Choroid plexus epithelial cell (primary cell): ENCODE data around the gene ENO3.

ENCODE experiments used
- DNase-seq: peaks from one replicate; pipeline ENCODE4 v3.0.0-alpha.2; 2010; ENCODE audit warnings: low read depth
- H3K4me3 ChIP-seq: 2 replicates; pipeline ENCODE4 v1.5.1; 2011; ENCODE audit warnings: low read depth, mild to moderate bottlenecking, control low read depth, low read length, moderate library complexity
- TF ChIP-seq, protein P1 (sequence below): conservative IDR thresholded peaks from 2 replicates; pipeline ENCODE4 v1.5.1; 2011; ENCODE audit warnings: low read depth, mild to moderate bottlenecking, control low read depth, inconsistent platforms, low read length, moderate library complexity

ENO3 gene

DNA sequence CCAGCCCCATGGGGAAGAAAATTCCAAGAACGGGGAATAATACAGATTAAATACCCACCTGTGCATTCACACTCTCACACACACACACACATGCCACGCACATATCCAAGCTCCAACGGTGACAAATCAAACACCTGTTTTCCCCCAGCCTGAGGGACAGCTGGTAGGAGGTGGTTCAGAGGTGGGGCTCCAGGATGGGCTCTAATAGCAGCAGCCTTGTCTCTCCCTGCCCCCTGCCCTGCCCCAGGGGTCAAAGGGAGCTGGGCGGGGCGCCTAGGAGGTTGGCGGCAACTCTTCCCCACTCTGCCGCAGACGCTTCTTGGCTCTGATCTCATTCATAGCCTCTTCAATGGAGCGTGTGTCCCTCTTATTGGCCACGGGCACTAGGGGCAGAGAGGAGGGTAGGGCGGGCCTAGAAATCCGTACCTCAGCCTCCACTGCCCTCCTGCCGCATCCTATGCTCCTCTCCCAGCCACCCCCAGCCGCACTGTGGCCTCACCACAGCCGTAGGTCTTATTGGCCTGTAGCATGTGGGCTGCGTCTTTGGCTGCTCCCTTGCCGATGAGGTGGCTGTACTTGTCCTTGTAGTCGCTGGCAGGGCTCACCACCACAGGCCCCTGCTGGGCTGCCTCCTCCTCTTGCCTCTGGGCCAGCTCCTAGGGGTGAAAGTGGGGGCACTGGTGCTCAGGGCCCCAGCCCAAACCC lies 8.5 kb downstream of the ENO3 start:
- TF ChIP-seq, protein P1, sequence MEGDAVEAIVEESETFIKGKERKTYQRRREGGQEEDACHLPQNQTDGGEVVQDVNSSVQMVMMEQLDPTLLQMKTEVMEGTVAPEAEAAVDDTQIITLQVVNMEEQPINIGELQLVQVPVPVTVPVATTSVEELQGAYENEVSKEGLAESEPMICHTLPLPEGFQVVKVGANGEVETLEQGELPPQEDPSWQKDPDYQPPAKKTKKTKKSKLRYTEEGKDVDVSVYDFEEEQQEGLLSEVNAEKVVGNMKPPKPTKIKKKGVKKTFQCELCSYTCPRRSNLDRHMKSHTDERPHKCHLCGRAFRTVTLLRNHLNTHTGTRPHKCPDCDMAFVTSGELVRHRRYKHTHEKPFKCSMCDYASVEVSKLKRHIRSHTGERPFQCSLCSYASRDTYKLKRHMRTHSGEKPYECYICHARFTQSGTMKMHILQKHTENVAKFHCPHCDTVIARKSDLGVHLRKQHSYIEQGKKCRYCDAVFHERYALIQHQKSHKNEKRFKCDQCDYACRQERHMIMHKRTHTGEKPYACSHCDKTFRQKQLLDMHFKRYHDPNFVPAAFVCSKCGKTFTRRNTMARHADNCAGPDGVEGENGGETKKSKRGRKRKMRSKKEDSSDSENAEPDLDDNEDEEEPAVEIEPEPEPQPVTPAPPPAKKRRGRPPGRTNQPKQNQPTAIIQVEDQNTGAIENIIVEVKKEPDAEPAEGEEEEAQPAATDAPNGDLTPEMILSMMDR: no peak
- DNase-seq: no peak
- no peak overlapping the region for H3K4me3 ChIP-seq

GRCh38 chr17:4960279-4960922 lies 9.5 kb downstream of the ENO3 start:
- TF ChIP-seq, protein P1: no peak
- no peak overlapping the region for H3K4me3 ChIP-seq
- no peak for DNase-seq

GRCh38 chr17:4965311-4965986 lies 14.5 kb downstream of the ENO3 start:
- H3K4me3 ChIP-seq: no peak overlapping the region
- TF ChIP-seq, protein P1: no peak
- no peak for DNase-seq

DNA sequence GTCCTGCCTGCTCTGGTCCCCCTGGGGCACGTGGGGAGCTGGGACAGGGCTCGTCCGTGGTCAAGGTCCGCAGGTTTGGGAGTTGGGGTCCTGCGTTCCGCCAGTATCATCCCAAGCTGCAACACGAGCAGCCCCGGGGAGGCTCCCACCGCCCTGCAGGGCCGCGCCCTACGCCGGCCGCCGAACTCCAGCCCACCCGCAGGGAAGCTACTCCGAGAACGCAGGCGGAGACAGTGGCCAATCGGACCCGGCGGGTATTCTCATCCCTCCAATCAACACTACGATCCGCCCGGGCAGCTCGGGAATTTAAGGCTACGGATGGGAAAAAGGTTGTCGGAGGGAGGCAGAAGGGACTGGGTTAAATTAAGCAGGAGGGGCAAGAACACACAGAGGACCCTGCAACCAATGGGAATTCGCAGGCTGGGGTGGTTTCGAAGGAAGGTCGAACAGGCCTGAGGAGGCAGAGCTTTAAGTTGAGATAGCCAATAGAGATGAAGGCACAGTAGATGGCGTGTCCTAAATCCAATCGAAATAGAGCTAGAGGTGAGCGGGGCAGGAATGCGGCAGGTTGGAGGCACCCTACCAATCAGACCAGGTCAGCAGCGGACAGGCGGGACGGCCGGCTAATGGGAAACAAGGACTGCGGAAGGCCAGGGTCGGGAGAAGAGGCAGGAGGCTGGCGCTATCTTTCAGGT lies 16.1 kb downstream of the ENO3 start:
- peak; percentile 100 for DNase-seq
- peak overlapping the region; percentile 92 for H3K4me3 ChIP-seq
- TF ChIP-seq, protein P1: no peak

DNA sequence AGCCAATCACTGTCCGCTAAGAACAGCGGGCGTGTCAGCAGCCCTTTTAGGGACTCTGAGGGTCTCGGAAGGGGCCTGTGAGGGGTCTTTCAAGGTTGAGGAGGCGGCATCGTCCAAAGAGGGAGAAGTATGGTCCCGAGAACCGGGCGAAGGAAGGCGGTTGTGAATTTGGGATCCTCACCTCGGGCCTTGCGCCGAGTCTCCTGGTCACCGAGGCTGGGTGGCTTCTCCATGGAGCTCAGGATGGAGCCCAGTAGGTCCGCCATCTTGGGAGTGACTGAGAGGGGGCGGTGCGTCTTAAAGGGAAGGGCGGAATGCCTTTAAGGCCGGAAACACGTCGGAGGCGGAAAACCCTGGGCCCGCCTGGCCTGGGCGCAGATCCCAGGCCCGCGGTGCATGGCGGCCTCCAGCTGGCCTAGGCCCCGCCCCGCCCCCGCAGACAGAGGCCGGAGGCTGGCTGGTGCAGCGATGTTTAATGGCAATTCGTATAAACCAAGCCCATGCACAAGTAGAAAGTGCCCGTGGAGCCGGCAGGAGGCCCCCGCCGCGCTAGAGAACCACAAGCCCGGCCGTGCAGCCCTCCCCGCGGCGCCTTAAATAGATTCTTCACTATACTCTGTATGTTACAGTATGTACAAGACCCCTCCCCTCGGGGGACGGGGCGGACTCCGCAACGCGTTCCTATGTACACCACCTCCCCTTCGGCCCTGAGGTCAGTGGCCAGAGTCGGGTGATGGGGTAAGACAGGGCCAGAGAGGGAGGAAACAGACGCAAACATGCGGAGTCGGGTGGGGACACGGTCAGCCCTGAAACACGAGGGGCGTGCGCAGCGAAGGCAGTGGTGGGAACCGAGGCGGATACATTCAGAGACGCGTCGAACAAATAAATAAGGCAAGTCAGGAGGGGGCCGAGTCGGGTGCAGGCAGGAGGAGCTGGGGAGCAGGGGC lies 16.9 kb downstream of the ENO3 start, which contains the start of gene SPAG7:
Gene SPAG7 (minus strand): TSS at position 279 of the 947 bp plus-strand sequence. CDS start 13 bp downstream, at position 266.
- peak within 1 kb of the TSS; percentile 92 for H3K4me3 ChIP-seq
- peak; percentile 99 for DNase-seq
- TF ChIP-seq, protein P1: no peak
